Measurements from ENCODE around the gene NAALADL1. TPM values are rescaled to one million over a fixed set of nuclear protein-coding genes. Genes with fewer than 3 reads are reported as not detected.

Gene NAALADL1
- polyA plus RNA-seq, 1 experiment = 38.7 TPM

DNA sequence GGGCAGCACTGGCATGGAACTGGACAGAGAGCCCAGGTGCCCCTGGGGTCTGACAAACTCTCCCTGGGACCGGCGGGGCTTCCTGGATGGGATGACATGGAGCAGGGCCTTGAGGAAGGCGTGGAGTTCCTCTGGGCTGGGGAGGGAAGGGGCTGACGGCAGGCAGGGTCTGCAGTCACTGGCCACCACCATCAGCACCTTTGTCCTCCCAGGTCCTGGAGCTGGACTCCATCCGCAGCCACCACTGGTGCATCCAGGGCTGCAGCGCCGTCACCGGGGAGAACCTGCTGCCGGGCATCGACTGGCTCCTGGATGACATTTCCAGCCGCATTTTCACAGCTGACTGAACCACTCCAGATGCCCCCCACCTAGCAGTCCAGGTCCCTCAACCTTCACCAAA lies 36.8 kb downstream of the NAALADL1 start:
- ChIA-PET CTCF (no interaction called here), POLR2A (no interaction called here)
- Histone ChIP-seq H3K4me3 (ENCODE audit: low read depth, low read length) (no peak overlapping the region), H3K27me3 (ENCODE audit: control insufficient read depth, insufficient read depth, low read length) (no peaks in the 10 kb centered on the region), H3K36me3 (ENCODE audit: control insufficient read depth, insufficient read depth, low read length) (peaks cover 4% of the 10 kb centered on the region)
- TF ChIP-seq, protein P1, sequence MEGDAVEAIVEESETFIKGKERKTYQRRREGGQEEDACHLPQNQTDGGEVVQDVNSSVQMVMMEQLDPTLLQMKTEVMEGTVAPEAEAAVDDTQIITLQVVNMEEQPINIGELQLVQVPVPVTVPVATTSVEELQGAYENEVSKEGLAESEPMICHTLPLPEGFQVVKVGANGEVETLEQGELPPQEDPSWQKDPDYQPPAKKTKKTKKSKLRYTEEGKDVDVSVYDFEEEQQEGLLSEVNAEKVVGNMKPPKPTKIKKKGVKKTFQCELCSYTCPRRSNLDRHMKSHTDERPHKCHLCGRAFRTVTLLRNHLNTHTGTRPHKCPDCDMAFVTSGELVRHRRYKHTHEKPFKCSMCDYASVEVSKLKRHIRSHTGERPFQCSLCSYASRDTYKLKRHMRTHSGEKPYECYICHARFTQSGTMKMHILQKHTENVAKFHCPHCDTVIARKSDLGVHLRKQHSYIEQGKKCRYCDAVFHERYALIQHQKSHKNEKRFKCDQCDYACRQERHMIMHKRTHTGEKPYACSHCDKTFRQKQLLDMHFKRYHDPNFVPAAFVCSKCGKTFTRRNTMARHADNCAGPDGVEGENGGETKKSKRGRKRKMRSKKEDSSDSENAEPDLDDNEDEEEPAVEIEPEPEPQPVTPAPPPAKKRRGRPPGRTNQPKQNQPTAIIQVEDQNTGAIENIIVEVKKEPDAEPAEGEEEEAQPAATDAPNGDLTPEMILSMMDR (IDR thresholded peaks at IDR 0.05; ENCODE audit: insufficient read depth, low read depth, low read length) = no peak
- DNase-seq (ENCODE audit: low read depth) = no peak

- Histone ChIP-seq H3K4me3 (ENCODE audit: low read depth, low read length) (no peak overlapping the region), H3K36me3 (ENCODE audit: control insufficient read depth, insufficient read depth, low read length) (peaks cover 4% of the 10 kb centered on the region), H3K27me3 (ENCODE audit: control insufficient read depth, insufficient read depth, low read length) (no peaks in the 10 kb centered on the region)
- TF ChIP-seq, protein P1 (IDR thresholded peaks at IDR 0.05; ENCODE audit: insufficient read depth, low read depth, low read length) = no peak
- ChIA-PET POLR2A (no interaction called here), CTCF (no interaction called here)
- DNase-seq (ENCODE audit: low read depth) = no peak
Observed at GRCh38 chr11:65021003-65021402, 37.4 kb downstream of the NAALADL1 start.

GRCh38 chr11:65019824-65020223 lies 38.5 kb downstream of the NAALADL1 start:
- ChIA-PET POLR2A (no interaction called here), CTCF (no interaction called here)
- DNase-seq (ENCODE audit: low read depth) = no peak

GRCh38 chr11:65017937-65018336 lies 40.4 kb downstream of the NAALADL1 start:
- TF ChIP-seq, protein P1 (IDR thresholded peaks at IDR 0.05; ENCODE audit: insufficient read depth, low read depth, low read length) = no peak
- no peak for DNase-seq (ENCODE audit: low read depth)
- POLR2A ChIA-PET = no interaction called here
- Histone ChIP-seq H3K4me3 (ENCODE audit: low read depth, low read length) (no peak overlapping the region), H3K27me3 (ENCODE audit: control insufficient read depth, insufficient read depth, low read length) (no peaks in the 10 kb centered on the region), H3K36me3 (ENCODE audit: control insufficient read depth, insufficient read depth, low read length) (peaks cover 4% of the 10 kb centered on the region)
- CTCF ChIA-PET = interaction anchor here (1.0 kb wide), 1 partner anchor 9 kb away, joined by 3 read pairs; the partner anchor contains the start of gene SNX15

More at GRCh38 chr11:65019824-65020223, 38.5 kb downstream of the NAALADL1 start:
- Histone ChIP-seq H3K4me3 (ENCODE audit: low read depth, low read length) (no peak overlapping the region), H3K36me3 (ENCODE audit: control insufficient read depth, insufficient read depth, low read length) (peaks cover 4% of the 10 kb centered on the region), H3K27me3 (ENCODE audit: control insufficient read depth, insufficient read depth, low read length) (no peaks in the 10 kb centered on the region)
- TF ChIP-seq, protein P1 (IDR thresholded peaks at IDR 0.05; ENCODE audit: insufficient read depth, low read depth, low read length) = no peak

DNA sequence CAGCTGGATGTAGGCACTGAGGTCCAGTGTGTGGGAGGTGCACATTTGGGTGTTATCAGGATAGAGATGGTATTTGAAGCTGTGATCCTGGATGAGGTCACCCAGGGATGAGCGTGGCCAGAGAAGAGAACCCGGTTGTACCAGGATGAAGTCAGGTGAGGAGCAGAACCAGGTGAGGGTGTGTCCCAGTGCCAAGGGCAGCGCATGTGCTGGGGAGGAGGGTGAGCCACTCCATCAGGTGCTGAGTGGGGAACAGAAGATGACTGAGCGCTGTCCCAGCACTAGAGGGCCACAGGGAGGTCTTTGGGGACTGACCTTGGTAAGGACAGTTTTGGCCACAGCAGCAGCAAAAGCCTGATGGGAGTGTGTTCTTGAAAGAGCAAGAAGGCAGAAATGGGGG lies 41.6 kb downstream of the NAALADL1 start:
- DNase-seq (ENCODE audit: low read depth) = no peak
- Histone ChIP-seq H3K36me3 (ENCODE audit: control insufficient read depth, insufficient read depth, low read length) (peaks cover 4% of the 10 kb centered on the region), H3K27me3 (ENCODE audit: control insufficient read depth, insufficient read depth, low read length) (no peaks in the 10 kb centered on the region), H3K4me3 (ENCODE audit: low read depth, low read length) (no peak overlapping the region)
- TF ChIP-seq, protein P1 (IDR thresholded peaks at IDR 0.05; ENCODE audit: insufficient read depth, low read depth, low read length) = no peak
- POLR2A ChIA-PET = no interaction called here
- CTCF ChIA-PET = no interaction called here

Measured in BJ (cell line).